ENCODE data around the gene RPS6KL1.
A peak's percentile ranks its signal among the peaks of the same experiment; 100 is the strongest.

RPS6KL1 gene

GRCh38 chr14:74929242-74929641, 6.2 kb upstream of the RPS6KL1 start:
- no peak overlapping the region for H3K9ac ChIP-seq (ENCODE audit: low read length)
- H3K4me1 ChIP-seq (ENCODE audit: control insufficient read depth, insufficient read depth, low read length), result no peaks in the 10 kb centered on the region
- H3K9me3 ChIP-seq (ENCODE audit: control insufficient read depth, low read length), result no peaks in the 10 kb centered on the region
- H3K4me3 ChIP-seq (ENCODE audit: low read length), result no peak overlapping the region
- no peaks in the 10 kb centered on the region for H3K36me3 ChIP-seq (ENCODE audit: control insufficient read depth, insufficient read depth, low read length)
- peaks cover 24% of the 10 kb centered on the region for H3K27me3 ChIP-seq (ENCODE audit: control insufficient read depth, insufficient read depth, low read length)

- Histone ChIP-seq H3K4me1 (ENCODE audit: control insufficient read depth, insufficient read depth, low read length) (peaks cover 6% of the 10 kb centered on the region), H3K9me3 (ENCODE audit: control insufficient read depth, low read length) (no peaks in the 10 kb centered on the region), H3K27me3 (ENCODE audit: control insufficient read depth, insufficient read depth, low read length) (peaks cover 25% of the 10 kb centered on the region), H3K36me3 (ENCODE audit: control insufficient read depth, insufficient read depth, low read length) (no peaks in the 10 kb centered on the region), H3K9ac (ENCODE audit: low read length) (no peak overlapping the region), H3K4me3 (ENCODE audit: low read length) (no peak overlapping the region)
These were observed 4.2 kb upstream of the RPS6KL1 start for GRCh38 chr14:74927225-74927624.

GRCh38 chr14:74924061-74924460, 1.0 kb upstream of the RPS6KL1 start:
- Histone ChIP-seq H3K4me3 (ENCODE audit: low read length) (no peak overlapping the region), H3K4me1 (ENCODE audit: control insufficient read depth, insufficient read depth, low read length) (peaks cover 7% of the 10 kb centered on the region), H3K27me3 (ENCODE audit: control insufficient read depth, insufficient read depth, low read length) (peaks cover 14% of the 10 kb centered on the region), H3K9me3 (ENCODE audit: control insufficient read depth, low read length) (no peaks in the 10 kb centered on the region), H3K9ac (ENCODE audit: low read length) (no peak overlapping the region), H3K36me3 (ENCODE audit: control insufficient read depth, insufficient read depth, low read length) (no peaks in the 10 kb centered on the region)

GRCh38 chr14:74921987-74922751, 891 bp downstream of the RPS6KL1 start:
- Histone ChIP-seq H3K4me3 (ENCODE audit: low read length) (peak overlapping the region; percentile 28), H3K9ac (ENCODE audit: low read length) (peak overlapping the region; percentile 79)

GRCh38 chr14:74921053-74921620, 1.9 kb downstream of the RPS6KL1 start:
- Histone ChIP-seq H3K9me3 (ENCODE audit: control insufficient read depth, low read length) (no peaks in the 10 kb centered on the region), H3K27me3 (ENCODE audit: control insufficient read depth, insufficient read depth, low read length) (peaks cover 7% of the 10 kb centered on the region), H3K4me3 (ENCODE audit: low read length) (no peak overlapping the region), H3K36me3 (ENCODE audit: control insufficient read depth, insufficient read depth, low read length) (no peaks in the 10 kb centered on the region), H3K9ac (ENCODE audit: low read length) (no peak overlapping the region), H3K4me1 (ENCODE audit: control insufficient read depth, insufficient read depth, low read length) (peaks cover 7% of the 10 kb centered on the region)

More at GRCh38 chr14:74921987-74922751, 891 bp downstream of the RPS6KL1 start:
- peaks cover 12% of the 10 kb centered on the region for H3K27me3 ChIP-seq (ENCODE audit: control insufficient read depth, insufficient read depth, low read length)
- H3K36me3 ChIP-seq (ENCODE audit: control insufficient read depth, insufficient read depth, low read length), result no peaks in the 10 kb centered on the region
- no peaks in the 10 kb centered on the region for H3K9me3 ChIP-seq (ENCODE audit: control insufficient read depth, low read length)
- H3K4me1 ChIP-seq (ENCODE audit: control insufficient read depth, insufficient read depth, low read length), result peaks cover 7% of the 10 kb centered on the region

- no peak overlapping the region for H3K4me3 ChIP-seq (ENCODE audit: low read length)
- no peaks in the 10 kb centered on the region for H3K9me3 ChIP-seq (ENCODE audit: control insufficient read depth, low read length)
- H3K27me3 ChIP-seq (ENCODE audit: control insufficient read depth, insufficient read depth, low read length), result peaks cover 4% of the 10 kb centered on the region
- H3K9ac ChIP-seq (ENCODE audit: low read length), result no peak overlapping the region
- peaks cover 7% of the 10 kb centered on the region for H3K4me1 ChIP-seq (ENCODE audit: control insufficient read depth, insufficient read depth, low read length)
- no peaks in the 10 kb centered on the region for H3K36me3 ChIP-seq (ENCODE audit: control insufficient read depth, insufficient read depth, low read length)
These were observed 2.8 kb downstream of the RPS6KL1 start for GRCh38 chr14:74920281-74920680.

GRCh38 chr14:74919421-74920165, 3.5 kb downstream of the RPS6KL1 start:
- Histone ChIP-seq H3K4me1 (ENCODE audit: control insufficient read depth, insufficient read depth, low read length) (peaks cover 7% of the 10 kb centered on the region), H3K9ac (ENCODE audit: low read length) (no peak overlapping the region), H3K9me3 (ENCODE audit: control insufficient read depth, low read length) (no peaks in the 10 kb centered on the region), H3K4me3 (ENCODE audit: low read length) (no peak overlapping the region), H3K36me3 (ENCODE audit: control insufficient read depth, insufficient read depth, low read length) (no peaks in the 10 kb centered on the region), H3K27me3 (ENCODE audit: control insufficient read depth, insufficient read depth, low read length) (peaks cover 4% of the 10 kb centered on the region)

- H3K36me3 ChIP-seq (ENCODE audit: control insufficient read depth, insufficient read depth, low read length), result no peaks in the 10 kb centered on the region
- H3K4me1 ChIP-seq (ENCODE audit: control insufficient read depth, insufficient read depth, low read length), result peaks cover 7% of the 10 kb centered on the region
- no peaks in the 10 kb centered on the region for H3K9me3 ChIP-seq (ENCODE audit: control insufficient read depth, low read length)
- H3K4me3 ChIP-seq (ENCODE audit: low read length), result no peak overlapping the region
- H3K9ac ChIP-seq (ENCODE audit: low read length), result no peak overlapping the region
- H3K27me3 ChIP-seq (ENCODE audit: control insufficient read depth, insufficient read depth, low read length), result peaks cover 4% of the 10 kb centered on the region
These were observed 4.7 kb downstream of the RPS6KL1 start for GRCh38 chr14:74918380-74918779.

GRCh38 chr14:74917646-74918081, 5.4 kb downstream of the RPS6KL1 start:
- Histone ChIP-seq H3K9ac (ENCODE audit: low read length) (no peak overlapping the region), H3K4me3 (ENCODE audit: low read length) (no peak overlapping the region), H3K4me1 (ENCODE audit: control insufficient read depth, insufficient read depth, low read length) (peaks cover 6% of the 10 kb centered on the region), H3K36me3 (ENCODE audit: control insufficient read depth, insufficient read depth, low read length) (no peaks in the 10 kb centered on the region), H3K27me3 (ENCODE audit: control insufficient read depth, insufficient read depth, low read length) (peaks cover 4% of the 10 kb centered on the region), H3K9me3 (ENCODE audit: control insufficient read depth, low read length) (no peaks in the 10 kb centered on the region)

- Histone ChIP-seq H3K9ac (ENCODE audit: low read length) (no peak overlapping the region), H3K27me3 (ENCODE audit: control insufficient read depth, insufficient read depth, low read length) (peaks cover under 1% of the 10 kb centered on the region), H3K9me3 (ENCODE audit: control insufficient read depth, low read length) (no peaks in the 10 kb centered on the region), H3K4me1 (ENCODE audit: control insufficient read depth, insufficient read depth, low read length) (peaks cover under 1% of the 10 kb centered on the region), H3K4me3 (ENCODE audit: low read length) (no peak overlapping the region), H3K36me3 (ENCODE audit: control insufficient read depth, insufficient read depth, low read length) (no peaks in the 10 kb centered on the region)
These were observed 5.9 kb downstream of the RPS6KL1 start for GRCh38 chr14:74917178-74917543.

- no peaks in the 10 kb centered on the region for H3K9me3 ChIP-seq (ENCODE audit: control insufficient read depth, low read length)
- H3K4me1 ChIP-seq (ENCODE audit: control insufficient read depth, insufficient read depth, low read length), result no peaks in the 10 kb centered on the region
- no peak overlapping the region for H3K4me3 ChIP-seq (ENCODE audit: low read length)
- H3K36me3 ChIP-seq (ENCODE audit: control insufficient read depth, insufficient read depth, low read length), result no peaks in the 10 kb centered on the region
- no peak overlapping the region for H3K9ac ChIP-seq (ENCODE audit: low read length)
- H3K27me3 ChIP-seq (ENCODE audit: control insufficient read depth, insufficient read depth, low read length), result no peaks in the 10 kb centered on the region
These were observed 7.2 kb downstream of the RPS6KL1 start for GRCh38 chr14:74915826-74916225.

GRCh38 chr14:74915426-74915825, 7.6 kb downstream of the RPS6KL1 start:
- H3K4me1 ChIP-seq (ENCODE audit: control insufficient read depth, insufficient read depth, low read length), result no peaks in the 10 kb centered on the region
- H3K4me3 ChIP-seq (ENCODE audit: low read length), result no peak overlapping the region
- H3K36me3 ChIP-seq (ENCODE audit: control insufficient read depth, insufficient read depth, low read length), result no peaks in the 10 kb centered on the region
- no peaks in the 10 kb centered on the region for H3K27me3 ChIP-seq (ENCODE audit: control insufficient read depth, insufficient read depth, low read length)
- no peak overlapping the region for H3K9ac ChIP-seq (ENCODE audit: low read length)
- H3K9me3 ChIP-seq (ENCODE audit: control insufficient read depth, low read length), result no peaks in the 10 kb centered on the region

All from mucosa of stomach (tissue), 1 donor.